ENCODE measurements around the gene ZFP14. TPM values are rescaled to one million over a fixed set of nuclear protein-coding genes. Genes with fewer than 3 reads are reported as not detected.
"Not testable (repeated sequence)": the region's sequence is repeated elsewhere in the genome, so short reads cannot be mapped to it uniquely, and the experiment has no call there.

The ZFP14 gene
- total and polyA plus RNA-seq, 11 donors: 0.79 to 5.1 (median 2.1) TPM

DNA sequence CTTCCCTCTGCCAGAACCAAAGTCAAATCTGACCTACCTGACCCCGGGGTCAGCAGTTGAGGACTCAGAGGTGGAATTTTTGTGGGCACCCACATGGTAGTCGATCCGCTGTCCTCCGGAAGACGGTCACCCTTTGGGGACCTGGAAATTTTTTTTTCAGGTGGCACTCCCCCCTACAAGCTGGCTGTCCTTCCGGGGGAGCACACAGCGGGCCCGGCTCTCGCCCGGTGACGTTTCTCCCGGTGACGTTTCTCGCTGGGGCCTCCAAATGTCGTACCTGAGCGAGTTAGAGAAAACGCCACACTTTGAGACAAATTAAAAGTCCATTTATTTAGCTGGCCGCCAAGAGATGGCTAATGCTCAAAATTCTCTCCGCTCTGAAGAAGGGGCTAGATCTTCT, 48.8 kb downstream of the ZFP14 start:
- intact Hi-C loops (cut with DNase I): loop anchor here in 1 of 10 donors (2.0 to 5.0 kb wide), 2 partner anchors 49 to 522 kb away; partner anchors contain the start of genes ZFP14 and ZNF345
- WGBS, 4 donors: 88 to 92% (median 89%) methylated on average over 19 of the region's 19 CpGs
- H3K4me3 ChIP-seq: peak overlapping the region in 1 of 12 donors; percentile 71

DNA sequence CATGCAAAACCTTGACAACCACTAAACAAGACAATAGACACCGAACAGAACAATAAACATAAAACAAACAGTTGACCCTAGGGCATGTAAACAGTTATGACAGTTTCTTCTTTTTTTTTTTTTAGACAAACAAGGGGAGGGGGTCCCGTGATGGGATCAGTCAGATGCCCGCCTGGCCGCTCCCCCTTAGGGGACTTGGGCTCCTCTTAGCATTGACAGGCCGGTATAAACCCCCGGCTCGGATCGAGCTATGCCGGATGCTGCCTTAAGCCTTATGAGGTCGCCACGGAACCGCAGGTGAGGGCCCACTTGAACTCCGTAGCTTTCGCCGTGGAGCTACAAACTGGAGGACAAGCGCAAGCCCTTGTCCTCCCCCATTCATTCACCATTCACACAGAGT, 49.5 kb downstream of the ZFP14 start:
- H3K36me3 ChIP-seq: peaks cover 0 to 38% (median 32%) of the 10 kb centered on the region in 9 donors
- WGBS, 4 donors: 94 to 95% (median 94%) methylated on average over 16 of the region's 16 CpGs

More for the DNA sequence above, 48.8 kb downstream of the ZFP14 start:
- ATAC-seq: no peak
- no peak overlapping the region for H3K27ac ChIP-seq
- TF ChIP-seq, protein P1, sequence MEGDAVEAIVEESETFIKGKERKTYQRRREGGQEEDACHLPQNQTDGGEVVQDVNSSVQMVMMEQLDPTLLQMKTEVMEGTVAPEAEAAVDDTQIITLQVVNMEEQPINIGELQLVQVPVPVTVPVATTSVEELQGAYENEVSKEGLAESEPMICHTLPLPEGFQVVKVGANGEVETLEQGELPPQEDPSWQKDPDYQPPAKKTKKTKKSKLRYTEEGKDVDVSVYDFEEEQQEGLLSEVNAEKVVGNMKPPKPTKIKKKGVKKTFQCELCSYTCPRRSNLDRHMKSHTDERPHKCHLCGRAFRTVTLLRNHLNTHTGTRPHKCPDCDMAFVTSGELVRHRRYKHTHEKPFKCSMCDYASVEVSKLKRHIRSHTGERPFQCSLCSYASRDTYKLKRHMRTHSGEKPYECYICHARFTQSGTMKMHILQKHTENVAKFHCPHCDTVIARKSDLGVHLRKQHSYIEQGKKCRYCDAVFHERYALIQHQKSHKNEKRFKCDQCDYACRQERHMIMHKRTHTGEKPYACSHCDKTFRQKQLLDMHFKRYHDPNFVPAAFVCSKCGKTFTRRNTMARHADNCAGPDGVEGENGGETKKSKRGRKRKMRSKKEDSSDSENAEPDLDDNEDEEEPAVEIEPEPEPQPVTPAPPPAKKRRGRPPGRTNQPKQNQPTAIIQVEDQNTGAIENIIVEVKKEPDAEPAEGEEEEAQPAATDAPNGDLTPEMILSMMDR (IDR thresholded peaks at IDR 0.05): no peak
- no peak for TF ChIP-seq POLR2A (IDR thresholded peaks at IDR 0.05)
- peaks cover 0 to 16% (median 0%) of the 10 kb centered on the region in 12 donors for H3K9me3 ChIP-seq
- H3K27me3 ChIP-seq: no peaks in the 10 kb centered on the region
- DNase-seq: no peak
- peaks cover 0 to 34% (median 26%) of the 10 kb centered on the region in 9 donors for H3K36me3 ChIP-seq
- peaks cover 0 to 15% (median 12%) of the 10 kb centered on the region in 12 donors for H3K4me1 ChIP-seq

DNA sequence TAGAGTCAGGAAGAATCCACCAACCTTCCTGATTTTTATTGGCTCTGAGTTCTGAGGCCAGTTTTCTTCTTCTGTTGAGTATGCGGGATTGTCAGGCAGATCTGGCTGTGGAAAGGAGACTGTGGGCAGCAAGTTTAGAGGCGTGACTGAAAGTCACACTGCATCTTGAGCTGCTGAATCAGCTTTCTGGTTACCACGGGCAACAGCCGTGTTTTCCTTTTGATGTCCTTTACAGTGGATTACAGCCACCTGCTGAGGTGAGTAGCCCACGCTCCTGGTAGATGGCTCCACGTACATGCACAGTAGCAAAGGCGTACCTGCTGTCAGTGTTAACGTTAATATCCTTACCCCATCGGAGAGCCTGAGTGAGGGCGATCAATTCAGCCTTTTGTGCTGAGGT, 52.4 kb downstream of the ZFP14 start:
- peaks cover 0 to 40% (median 35%) of the 10 kb centered on the region in 9 donors for H3K36me3 ChIP-seq
- H3K4me3 ChIP-seq; ATAC-seq; H3K4me1 ChIP-seq; intact Hi-C loops (cut with DNase I); H3K9me3 ChIP-seq; DNase-seq; H3K27me3 ChIP-seq; H3K27ac ChIP-seq: not testable (repeated sequence)
- 88 to 95% (median 94%) methylated on average over 10 of the region's 10 CpGs for WGBS, 4 donors

More for the DNA sequence above, 49.5 kb downstream of the ZFP14 start:
- H3K4me1 ChIP-seq: peaks cover 0 to 15% (median 12%) of the 10 kb centered on the region in 12 donors
- H3K27ac ChIP-seq; H3K9me3 ChIP-seq; intact Hi-C loops (cut with DNase I); ATAC-seq; H3K27me3 ChIP-seq; DNase-seq; H3K4me3 ChIP-seq: not testable (repeated sequence)

DNA sequence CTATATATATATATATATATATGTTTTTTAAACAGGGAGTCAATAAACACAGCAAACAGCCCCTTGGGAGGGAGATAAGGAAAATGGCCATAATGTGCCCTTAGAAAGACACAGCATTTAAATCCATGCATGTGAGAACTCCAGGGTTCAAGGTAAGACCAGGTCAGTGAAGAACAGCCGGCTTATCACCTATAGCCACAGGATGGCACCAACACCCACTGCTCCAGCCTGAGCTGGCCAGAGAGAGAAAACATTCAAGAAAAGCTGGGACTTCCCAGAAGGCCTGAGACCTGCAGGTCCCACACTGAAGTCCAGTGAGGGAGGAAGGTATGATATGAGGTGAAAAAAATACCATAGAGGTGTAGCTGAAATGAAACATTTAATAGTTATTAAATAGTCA, 63.8 kb downstream of the ZFP14 start:
- H3K36me3 ChIP-seq; ATAC-seq; H3K9me3 ChIP-seq; H3K27me3 ChIP-seq; H3K4me3 ChIP-seq; DNase-seq; intact Hi-C loops (cut with DNase I); H3K27ac ChIP-seq; H3K4me1 ChIP-seq: not testable (repeated sequence)
- WGBS, 4 donors: 50 to 63% methylated on average over 1 of the region's 1 CpG; no CpG with 5 or more reads in 2 of the 4 donors

DNA sequence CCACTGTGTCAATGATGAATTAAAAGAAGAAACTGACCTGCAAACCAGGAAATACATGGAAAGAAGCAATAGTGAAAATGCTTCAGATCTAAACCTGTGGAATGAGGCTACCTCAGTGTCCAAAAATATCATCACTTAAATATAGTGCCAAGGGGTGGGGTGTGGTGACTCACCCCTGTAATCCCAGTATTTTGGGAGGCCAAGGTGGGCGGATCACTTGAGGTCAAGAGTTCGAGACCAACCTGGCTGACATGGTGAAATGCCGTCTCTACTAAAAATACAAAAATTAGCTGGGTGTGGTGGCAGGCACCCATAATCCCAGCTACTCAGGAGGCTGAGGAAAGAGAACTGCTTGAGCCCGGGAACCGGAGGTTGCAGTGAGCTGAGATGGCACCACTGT, 64.9 kb downstream of the ZFP14 start:
- DNase-seq; H3K4me1 ChIP-seq; H3K9me3 ChIP-seq; intact Hi-C loops (cut with DNase I); H3K27ac ChIP-seq; ATAC-seq; H3K4me3 ChIP-seq; H3K36me3 ChIP-seq; H3K27me3 ChIP-seq: not testable (repeated sequence)
- 87 to 99% (median 94%) methylated on average over 3 to 5 of the region's 5 CpGs; no CpG with 5 or more reads in 1 of the 4 donors for WGBS, 4 donors

DNA sequence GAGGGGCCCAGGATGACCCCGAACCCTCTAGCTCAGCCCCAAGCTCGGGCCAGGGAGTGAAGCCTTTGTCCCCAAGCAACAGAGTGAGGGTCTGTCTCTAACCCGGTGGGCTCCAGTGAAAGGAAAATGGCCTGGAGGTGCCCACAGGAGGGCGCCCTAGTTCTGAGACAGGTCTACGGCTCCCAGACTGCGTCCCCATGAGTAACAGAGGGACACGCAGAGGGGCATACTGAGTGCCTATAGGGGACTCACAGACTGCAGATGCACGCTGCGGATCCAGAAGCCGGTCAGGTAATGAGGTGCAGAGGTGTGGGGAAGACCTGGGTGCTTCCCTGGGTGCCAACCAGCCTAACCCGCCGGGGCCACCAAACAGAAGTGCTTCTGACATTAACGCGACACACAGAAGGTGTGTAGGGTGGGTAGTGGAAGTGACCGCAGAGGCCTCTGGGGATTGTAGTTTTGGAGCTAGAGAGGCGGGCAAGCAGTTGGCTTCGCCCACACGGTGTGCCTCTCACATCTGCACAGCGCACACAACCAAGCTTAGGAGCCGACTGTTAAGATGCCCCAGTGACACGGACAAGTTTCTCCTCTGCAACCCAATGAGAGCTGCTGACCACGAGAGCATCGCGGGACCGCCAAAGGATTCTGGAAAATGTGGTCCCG, 67.8 kb downstream of the ZFP14 start:
- H3K36me3 ChIP-seq; H3K4me1 ChIP-seq; H3K4me3 ChIP-seq; intact Hi-C loops (cut with DNase I); H3K9me3 ChIP-seq; DNase-seq; H3K27ac ChIP-seq; H3K27me3 ChIP-seq: not testable (repeated sequence)
- peak in 3 of 4 donors; percentile 11 to 41 (median 12) for ATAC-seq
- WGBS, 4 donors: 90 to 95% (median 93%) methylated on average over 12 to 13 of the region's 26 CpGs; no CpG with 5 or more reads in 1 of the 4 donors

DNA sequence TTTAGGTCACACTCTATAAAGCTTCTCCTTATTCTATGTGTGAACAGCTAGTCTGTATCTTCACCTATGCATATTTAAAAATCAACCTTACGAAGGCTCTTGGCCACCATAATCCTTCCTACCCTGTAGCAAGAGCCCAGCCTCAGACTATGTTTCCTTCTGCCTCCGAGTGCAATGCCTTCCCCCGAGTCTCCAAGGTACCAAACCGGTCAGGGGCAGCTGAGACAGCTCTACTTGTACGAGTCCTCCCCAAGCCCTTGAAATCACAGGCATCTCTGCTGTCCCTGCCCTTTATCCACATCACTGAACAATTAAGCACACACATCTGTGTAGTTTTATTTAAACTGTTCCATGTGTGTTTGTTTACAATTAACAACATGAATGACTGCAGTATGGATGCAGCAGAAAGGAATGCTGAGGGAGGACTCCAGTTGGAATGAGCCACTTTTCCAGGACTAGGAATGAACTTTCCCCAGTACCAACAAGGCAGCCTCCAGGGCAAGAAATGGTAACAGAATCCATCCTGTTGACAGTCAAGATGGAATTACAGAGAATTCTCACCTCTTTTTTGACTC, 68.5 kb downstream of the ZFP14 start:
- H3K27ac ChIP-seq; intact Hi-C loops (cut with DNase I); ATAC-seq; H3K4me3 ChIP-seq; H3K36me3 ChIP-seq; H3K9me3 ChIP-seq; H3K4me1 ChIP-seq; DNase-seq; H3K27me3 ChIP-seq: not testable (repeated sequence)
- WGBS, 4 donors: 90 to 96% (median 93%) methylated on average over 3 to 5 of the region's 5 CpGs

DNA sequence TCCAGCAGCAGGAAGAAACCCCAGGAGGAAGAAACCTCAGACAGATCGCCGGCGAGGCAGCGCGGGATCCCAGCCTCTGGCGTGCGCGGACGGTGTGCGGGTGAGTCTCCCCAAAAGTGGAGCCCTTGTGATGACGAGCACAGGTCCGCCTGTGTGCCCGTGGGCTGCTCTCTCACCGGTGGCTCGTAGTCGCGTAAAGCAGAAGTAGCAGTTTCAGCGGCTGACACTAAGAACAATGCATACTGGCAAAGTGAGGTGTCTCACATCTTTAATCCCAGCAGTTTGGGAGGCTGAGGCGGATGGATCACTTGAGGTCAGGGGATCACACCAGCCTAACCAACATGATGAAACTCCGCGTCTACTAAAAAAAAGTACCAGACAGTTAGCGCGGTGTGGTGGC, 69.2 kb downstream of the ZFP14 start:
- H3K9me3 ChIP-seq; H3K27ac ChIP-seq; intact Hi-C loops (cut with DNase I); H3K27me3 ChIP-seq; ATAC-seq; H3K4me1 ChIP-seq; H3K36me3 ChIP-seq; DNase-seq: not testable (repeated sequence)
- peak overlapping the region in 9 of 12 donors; percentile 29 to 54 (median 44) for H3K4me3 ChIP-seq
- 50 to 92% (median 71%) methylated on average over 4 to 23 of the region's 23 CpGs for WGBS, 4 donors

DNA sequence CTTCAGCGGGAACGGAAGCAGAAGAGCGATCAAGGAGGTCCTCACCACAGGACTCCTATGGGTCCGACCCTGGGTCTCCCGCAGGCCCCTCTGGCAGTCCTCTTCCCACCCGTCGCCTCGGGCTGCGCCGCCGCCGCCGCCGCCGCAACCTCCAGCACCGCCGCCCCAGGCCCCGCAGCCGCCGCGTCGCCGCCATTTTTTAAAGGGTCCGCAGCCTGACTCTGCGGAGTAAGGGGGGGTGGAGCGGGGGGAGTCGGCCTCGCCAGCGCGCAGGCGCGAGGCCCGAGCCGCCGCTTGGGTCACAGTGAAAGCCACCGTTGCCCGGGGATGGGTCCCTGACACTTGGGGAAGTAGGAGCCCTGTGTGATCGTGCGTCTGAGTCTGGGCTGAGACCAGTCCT, 69.7 kb downstream of the ZFP14 start:
- H3K27ac ChIP-seq; H3K27me3 ChIP-seq; ATAC-seq; H3K36me3 ChIP-seq; intact Hi-C loops (cut with DNase I); H3K4me1 ChIP-seq; H3K9me3 ChIP-seq: not testable (repeated sequence)
- peak overlapping the region in 7 of 12 donors; percentile 37 to 54 (median 46) for H3K4me3 ChIP-seq
- DNase-seq: peak in 3 of 5 donors; percentile 15 to 59 (median 18)
- WGBS, 4 donors: 56 to 88% (median 70%) methylated on average over 19 to 37 of the region's 39 CpGs

DNA sequence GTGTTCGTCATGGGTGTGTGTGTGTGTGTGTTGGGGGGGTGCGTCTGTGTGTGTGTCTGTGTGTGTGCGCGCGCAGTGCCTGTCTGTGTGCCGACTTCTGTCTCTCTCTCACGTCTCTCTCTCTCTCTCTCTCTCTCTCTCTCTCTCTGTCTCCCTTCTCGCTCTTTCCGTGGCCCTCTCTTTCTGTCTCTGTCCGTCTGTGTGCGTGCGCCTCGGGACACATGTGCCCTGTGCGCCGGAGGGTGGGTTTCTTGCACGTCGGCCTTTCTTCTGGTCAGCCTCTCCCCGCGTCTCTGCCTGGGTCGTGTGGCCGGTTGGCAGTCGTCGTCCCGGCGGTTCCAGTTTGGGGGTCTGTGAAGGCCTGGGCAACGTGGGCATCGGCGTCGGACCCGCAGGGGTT, 86.7 kb downstream of the ZFP14 start:
- H3K4me1 ChIP-seq; ATAC-seq; H3K9me3 ChIP-seq; DNase-seq; H3K4me3 ChIP-seq; intact Hi-C loops (cut with DNase I); H3K36me3 ChIP-seq; H3K27ac ChIP-seq; H3K27me3 ChIP-seq: not testable (repeated sequence)
- WGBS, 4 donors: 98% methylated on average over 12 to 15 of the region's 30 CpGs; no CpG with 5 or more reads in 2 of the 4 donors

All from heart left ventricle (tissue), 16 donors.